MCF 10A (cell line): ENCODE measurements around the gene ARF3. TPM values are rescaled to one million over a fixed set of nuclear protein-coding genes. Genes with fewer than 3 reads are reported as not detected.

Source experiments
- BruUV-seq: library from RNA; stranded (reverse); fragments of 400-500 nt; replicated peaks from 2 replicates; lab custom pipeline; 2021; lab: Mats Ljungman, UMichigan
- CTCF ChIA-PET: fragments of 300-600 bp; sonication (Branson Sonifier 250); formaldehyde crosslinking; extraction: SDS; loops from one replicate; lab custom pipeline; 2021; ENCODE audit warnings: antibody characterized with exemption, inconsistent platforms; lab: Yijun Ruan, JAX
- POLR2A ChIA-PET: fragments of 300-600, 350-650 bp; sonication (Branson Sonifier 250); formaldehyde crosslinking; extraction: SDS; loops from one replicate; lab custom pipeline; 2020; ENCODE audit warnings: antibody characterized with exemption, inconsistent platforms; lab: Yijun Ruan, JAX
- DNase-seq: peaks from one replicate; pipeline ENCODE4 v3.0.0-alpha.2; 2018; ENCODE audit not compliant: unreplicated experiment
- H3K27ac Mint-ChIP-seq: one replicate; pipeline ENCODE4 v1.8.0; 2022; ENCODE audit warnings: mild to moderate bottlenecking, low read depth, mixed read lengths; ENCODE audit not compliant: unreplicated experiment
- H3K27me3 Mint-ChIP-seq: one replicate; pipeline ENCODE4 v1.8.0; 2022; ENCODE audit warnings: mixed read lengths; ENCODE audit not compliant: insufficient read depth, unreplicated experiment
- H3K36me3 Mint-ChIP-seq: one replicate; pipeline ENCODE4 v1.8.0; 2022; ENCODE audit warnings: mild to moderate bottlenecking, moderate library complexity, mixed read lengths; ENCODE audit not compliant: insufficient read depth, unreplicated experiment
- H3K4me1 Mint-ChIP-seq: one replicate; pipeline ENCODE4 v1.8.0; 2022; ENCODE audit warnings: mixed read lengths; ENCODE audit not compliant: insufficient read depth, unreplicated experiment
- H3K4me3 Mint-ChIP-seq: one replicate; pipeline ENCODE4 v1.8.0; 2022; ENCODE audit warnings: mild to moderate bottlenecking, moderate library complexity, mixed read lengths; ENCODE audit not compliant: unreplicated experiment
- H3K9me3 Mint-ChIP-seq: one replicate; pipeline ENCODE4 v1.8.0; 2022; ENCODE audit warnings: mixed read lengths; ENCODE audit not compliant: unreplicated experiment
- CTCF ChIP-seq: fragments of 200-600 bp; IDR thresholded peaks from one replicate; pipeline ENCODE4 v1.8.0; 2022; ENCODE audit warnings: antibody characterized with exemption, mild to moderate bottlenecking; ENCODE audit not compliant: unreplicated experiment
- intact Hi-C: fragments of 100-400 bp; cut with micrococcal nuclease; formaldehyde crosslinking; loops from 2 replicates; pipeline ENCODE4 v1.14.1; 2022
- total RNA-seq: library from RNA; stranded (reverse); gene quantifications from 2 replicates; pipeline ENCODE4 v1.2.3, GENCODE V29; 2022

Gene ARF3
- total RNA-seq, 1 experiment from 2014 or later, result 117 TPM

- no peak for TF ChIP-seq CTCF
- H3K9me3 Mint-ChIP-seq, result no peaks in the 10 kb centered on the region
- BruUV-seq, result no TSS peak
- H3K27me3 Mint-ChIP-seq, result no peaks in the 10 kb centered on the region
- intact Hi-C loops, result no loop called here
- ChIA-PET POLR2A (interaction anchor here (1.6 kb wide), 1 partner anchor 10 kb away, joined by 4 read pairs; no protein-coding TSS in a partner anchor), CTCF (interaction anchor here (1.5 kb wide), 1 partner anchor 90 kb away, joined by 5 read pairs; no protein-coding TSS in a partner anchor)
- no peak overlapping the region for H3K4me3 Mint-ChIP-seq
- DNase-seq, result no peak
- H3K4me1 Mint-ChIP-seq, result peaks cover 21% of the 10 kb centered on the region
- no peak overlapping the region for H3K27ac Mint-ChIP-seq
- H3K36me3 Mint-ChIP-seq, result peaks cover 25% of the 10 kb centered on the region
Observed at GRCh38 chr12:48946205-48946604, 11.1 kb downstream of the ARF3 start.

- no peak overlapping the region for H3K27ac Mint-ChIP-seq
- ChIA-PET POLR2A (interaction anchor here (1.6 kb wide), 1 partner anchor 17 kb away, joined by 4 read pairs; no protein-coding TSS in a partner anchor), CTCF (interaction anchor here (0.5 to 2.4 kb wide), 5 partner anchors 9 to 1260 kb away, joined by 4 to 8 read pairs (median 4); no protein-coding TSS in a partner anchor)
- no peaks in the 10 kb centered on the region for H3K27me3 Mint-ChIP-seq
- DNase-seq, result no peak
- TF ChIP-seq CTCF, result no peak
- no peak overlapping the region for H3K4me3 Mint-ChIP-seq
- peaks cover 16% of the 10 kb centered on the region for H3K4me1 Mint-ChIP-seq
- intact Hi-C loops, result no loop called here
- H3K36me3 Mint-ChIP-seq, result peaks cover 50% of the 10 kb centered on the region
- no peaks in the 10 kb centered on the region for H3K9me3 Mint-ChIP-seq
- no TSS peak for BruUV-seq
Observed at GRCh38 chr12:48943221-48943620, 14.1 kb downstream of the ARF3 start.

- H3K4me3 Mint-ChIP-seq, result no peak overlapping the region
- CTCF ChIA-PET, result interaction anchor here (0.9 to 2.5 kb wide), 5 partner anchors 8 to 87 kb away, joined by 4 to 22 read pairs (median 5); partner anchors contain the start of gene DDX23
- H3K27ac Mint-ChIP-seq, result no peak overlapping the region
- H3K9me3 Mint-ChIP-seq, result no peaks in the 10 kb centered on the region
- BruUV-seq, result no TSS peak
- no peak for TF ChIP-seq CTCF
- H3K27me3 Mint-ChIP-seq, result no peaks in the 10 kb centered on the region
- peaks cover 6% of the 10 kb centered on the region for H3K4me1 Mint-ChIP-seq
- intact Hi-C loops, result no loop called here
- POLR2A ChIA-PET, result interaction anchor here (0.6 to 1.2 kb wide), 2 partner anchors 13 to 314 kb away, joined by 3 to 5 read pairs; no protein-coding TSS in a partner anchor
- DNase-seq, result no peak
- peaks cover 52% of the 10 kb centered on the region for H3K36me3 Mint-ChIP-seq
Observed at GRCh38 chr12:48940181-48940580, 17.1 kb downstream of the ARF3 start.

GRCh38 chr12:48938805-48939204, 18.5 kb downstream of the ARF3 start:
- Mint-ChIP-seq H3K4me1 (peaks cover 3% of the 10 kb centered on the region), H3K27me3 (no peaks in the 10 kb centered on the region), H3K9me3 (no peaks in the 10 kb centered on the region), H3K36me3 (peaks cover 66% of the 10 kb centered on the region), H3K4me3 (no peak overlapping the region), H3K27ac (no peak overlapping the region)
- CTCF ChIA-PET, result interaction anchor here (0.5 to 5.6 kb wide), 7 partner anchors 9 to 96 kb away, joined by 3 to 56 read pairs (median 5); partner anchors contain the start of gene DDX23
- intact Hi-C loops, result no loop called here
- DNase-seq, result no peak
- POLR2A ChIA-PET, result interaction anchor here (1.2 kb wide), 1 partner anchor 14 kb away, joined by 5 read pairs; no protein-coding TSS in a partner anchor
- TF ChIP-seq CTCF, result no peak
- TSS peak; percentile 15 for BruUV-seq
